NB4 (cell line): ENCODE measurements around the gene CCNT1.

ENCODE experiments used
- DNase-seq: peaks from one replicate; pipeline ENCODE4 v3.0.0; 2010; ENCODE audit warnings: low read depth
- H3K4me3 ChIP-seq: one replicate; pipeline ENCODE4 v1.5.1; 2011; ENCODE audit warnings: mild to moderate bottlenecking, low read depth, low read length, moderate library complexity
- CTCF ChIP-seq: IDR thresholded peaks from one replicate; pipeline ENCODE4 v1.5.1; 2012; ENCODE audit warnings: low read depth, low read length
- MAX ChIP-seq: IDR thresholded peaks from 2 replicates; pipeline ENCODE4 v1.6.1; 2011; ENCODE audit warnings: low read depth, low read length
- MYC ChIP-seq: IDR thresholded peaks from 2 replicates; pipeline ENCODE4 v1.6.1; 2011; ENCODE audit warnings: low read depth, low read length
- POLR2A ChIP-seq: IDR thresholded peaks from 2 replicates; pipeline ENCODE4 v1.6.1; 2011; ENCODE audit warnings: mild to moderate bottlenecking; ENCODE audit not compliant: insufficient read length; ENCODE audit errors: extremely low read depth

CCNT1 gene

GRCh38 chr12:48680861-48681260 is 35.6 kb downstream of the CCNT1 start:
- peak overlapping the region; percentile 82 for H3K4me3 ChIP-seq
- DNase-seq: no peak
- no peak for TF ChIP-seq MYC
- TF ChIP-seq CTCF: no peak
- no peak for TF ChIP-seq MAX
- no peak for TF ChIP-seq POLR2A

- DNase-seq: peak; percentile 72
- no peak for TF ChIP-seq POLR2A
- no peak for TF ChIP-seq MYC
- TF ChIP-seq MAX: no peak
- TF ChIP-seq CTCF: no peak
- peak overlapping the region; percentile 82 for H3K4me3 ChIP-seq
Observed at GRCh38 chr12:48678551-48679185, 37.8 kb downstream of the CCNT1 start.

GRCh38 chr12:48671231-48671856 is 45.2 kb downstream of the CCNT1 start:
- no peak overlapping the region for H3K4me3 ChIP-seq
- TF ChIP-seq MAX (no peak), MYC (no peak), POLR2A (no peak), CTCF (no peak)
- no peak for DNase-seq

- DNase-seq: no peak
- TF ChIP-seq POLR2A: no peak
- TF ChIP-seq MYC: no peak
- TF ChIP-seq CTCF: no peak
- TF ChIP-seq MAX: no peak
- H3K4me3 ChIP-seq: no peak overlapping the region
Observed at GRCh38 chr12:48668996-48669395, 47.5 kb downstream of the CCNT1 start.

GRCh38 chr12:48659863-48660262 is 56.6 kb downstream of the CCNT1 start:
- H3K4me3 ChIP-seq: no peak overlapping the region
- no peak for DNase-seq
- no peak for TF ChIP-seq MAX
- no peak for TF ChIP-seq MYC
- TF ChIP-seq CTCF: no peak
- TF ChIP-seq POLR2A: no peak
